HepG2 (cell line): ENCODE results near the gene PAPPA. TPM values are rescaled to one million over a fixed set of nuclear protein-coding genes. Genes with fewer than 3 reads are reported as not detected.

Experiments
- ATAC-seq: fragments of 200-7000 bp; cut with Tn5 transposase; 3 replicates; pipeline ENCODE4 v1.9.1; 2020; ENCODE audit warnings: mild to moderate bottlenecking, moderate library complexity
- BruUV-seq: library from RNA; stranded (reverse); fragments of 400-500 nt; replicated peaks from 2 replicates; lab custom pipeline; 2021; lab: Mats Ljungman, UMichigan
- CTCF ChIA-PET: fragments of 300-600 bp; formaldehyde crosslinking; extraction: SDS; loops from one replicate; lab custom pipeline; 2021; ENCODE audit warnings: low total read pairs, inconsistent platforms, low intra/inter-chr PET ratio; lab: Yijun Ruan, JAX
- POLR2A ChIA-PET: fragments of 350-600 bp; sonication (Branson Sonifier 250); formaldehyde crosslinking; loops from one replicate; lab custom pipeline; 2020; ENCODE audit warnings: antibody characterized with exemption, inconsistent platforms; lab: Yijun Ruan, JAX
- DNase-seq: peaks from one replicate; pipeline ENCODE4 v3.0.0-alpha.2; 2015; ENCODE audit warnings: low spot score
- FAIRE-seq: peaks from 3 replicates; lab custom pipeline; 2011; peaks lifted over from hg19 to GRCh38; lab: Jason Lieb, UNC
- H2AFZ ChIP-seq: one replicate; pipeline ENCODE4 v1.6.1; 2011; ENCODE audit warnings: low read length, inconsistent platforms
- H3K27ac ChIP-seq: fragments of 300-600 bp; 3 replicates; pipeline ENCODE4 v1.8.0; 2011; ENCODE audit warnings: mixed run types, mild to moderate bottlenecking, mixed read lengths, low read length, inconsistent platforms; ENCODE audit not compliant: insufficient read depth; ENCODE audit errors: extremely low read length
- H3K27me3 ChIP-seq, 2 experiments: fragments of 200-600 bp in 1 of 2; 2 replicates in 1 of 2; 3 replicates in 1 of 2; pipeline versions ENCODE4 v1.6.0 to v1.8.0; 2011; ENCODE audit warnings: low read length in 2 of 2, mild to moderate bottlenecking in 2 of 2, moderate library complexity in 2 of 2, inconsistent platforms in 1 of 2; ENCODE audit not compliant: insufficient read depth in 2 of 2, control insufficient read depth in 1 of 2
- H3K36me3 ChIP-seq, 2 experiments: fragments of 200-600 bp in 1 of 2; replicated peaks in 1 of 2; 2 replicates in 1 of 2; 3 replicates in 1 of 2; pipeline versions ENCODE4 v1.5.1 to v1.8.0; 2011; ENCODE audit warnings: low read length in 2 of 2, inconsistent platforms in 1 of 2; ENCODE audit not compliant: insufficient read depth in 2 of 2, control insufficient read depth in 1 of 2
- H3K4me1 ChIP-seq: 2 replicates; pipeline ENCODE4 v1.5.1; 2012; ENCODE audit warnings: low read length, inconsistent platforms; ENCODE audit not compliant: insufficient read depth
- H3K4me2 ChIP-seq: 2 replicates; pipeline ENCODE4 v1.6.0; 2011; ENCODE audit warnings: low read depth, low read length, inconsistent platforms
- H3K4me3 ChIP-seq, 3 experiments: fragments of 200-600 bp in 1 of 3; sonication (generic), shearing (Covaris generic) in 1 of 3; replicated peaks in 1 of 3; 2 replicates each; pipeline ENCODE4 v1.5.1; 2011 to 2016; ENCODE audit warnings: low read length in 3 of 3, inconsistent platforms in 2 of 3, low read depth in 2 of 3, mild to moderate bottlenecking in 2 of 3, control low read depth in 1 of 3, mixed read lengths in 1 of 3; ENCODE audit not compliant: insufficient read depth in 1 of 3
- H3K79me2 ChIP-seq: one replicate; pipeline ENCODE4 v1.6.1; 2011; ENCODE audit warnings: low read length, inconsistent platforms; ENCODE audit not compliant: insufficient read depth
- H3K9ac ChIP-seq: 2 replicates; pipeline ENCODE4 v1.6.0; 2011; ENCODE audit warnings: mild to moderate bottlenecking, low read depth, low read length, inconsistent platforms; ENCODE audit not compliant: insufficient read depth
- H3K9me3 ChIP-seq: 2 replicates; pipeline ENCODE4 v1.5.1; 2012; ENCODE audit warnings: mild to moderate bottlenecking, low read length
- H4K20me1 ChIP-seq: 2 replicates; pipeline ENCODE4 v1.6.0; 2011; ENCODE audit warnings: inconsistent platforms, mild to moderate bottlenecking, low read length, moderate library complexity; ENCODE audit not compliant: insufficient read depth
- HDAC2 ChIP-seq: sonication (generic); formaldehyde crosslinking; IDR thresholded peaks from 2 replicates; pipeline ENCODE4 v1.4.0; 2020; ENCODE audit warnings: missing genetic modification reagents
- MIER2 ChIP-seq: IDR thresholded peaks from 2 replicates; pipeline ENCODE4 v1.6.1; 2016; ENCODE audit warnings: missing biosample characterization, missing genetic modification reagents
- SATB2 ChIP-seq: sonication (generic); formaldehyde crosslinking; IDR thresholded peaks from 2 replicates; pipeline ENCODE4 v1.5.0; 2020; ENCODE audit warnings: missing genetic modification reagents
- STAT5B ChIP-seq: sonication (generic); formaldehyde crosslinking; IDR thresholded peaks from 2 replicates; pipeline ENCODE4 v1.4.0; 2020; ENCODE audit warnings: missing genetic modification reagents
- ZNF121 ChIP-seq: sonication (generic); formaldehyde crosslinking; IDR thresholded peaks from 2 replicates; pipeline ENCODE4 v1.5.0; 2020; ENCODE audit warnings: mild to moderate bottlenecking, missing genetic modification reagents
- ZNF282 ChIP-seq: fragments of 450-650 bp; IDR thresholded peaks from 2 replicates; pipeline ENCODE4 v1.6.1; 2018; ENCODE audit not compliant: partially characterized antibody
- ZSCAN9 ChIP-seq: IDR thresholded peaks from 2 replicates; pipeline ENCODE4 v1.6.1; 2016; ENCODE audit warnings: borderline replicate concordance
- in situ Hi-C: cut with HindIII; loops from 2 replicates; pipeline ENCODE4 v1.10.0; 2017; ENCODE audit warnings: low pct_unique_long_range_greater_than_20kb; ENCODE audit not compliant: extremely low pct_ligation_motif_present
- intact Hi-C: fragments of 100-400 bp; cut with micrococcal nuclease; formaldehyde crosslinking; loops from one replicate; pipeline ENCODE4 v1.10.0; 2022; ENCODE audit not compliant: unreplicated experiment
- polyA plus RNA-seq, 8 experiments: library from polyadenylated mRNA; depleted of rRNA in 3 of 8; stranded (reverse) in 7 of 8; unstranded in 1 of 8; fragments of >200 nt; fragmentation: Illumina TruSeq in 4 of 8; extraction: Trizol in 4 of 8; gene quantifications; 2 replicates each; pipeline versions ENCODE4 v1.2.1 to v1.2.3, GENCODE V29; 2011 to 2016; ENCODE audit warnings: low read depth in 4 of 8, missing spikeins in 1 of 8, mixed read lengths in 1 of 8; ENCODE audit not compliant: insufficient read depth in 1 of 8
- total RNA-seq, 5 experiments: library from RNA; depleted of rRNA; stranded (reverse); fragments of >200 nt; fragmentation: Illumina TruSeq; extraction: Trizol; gene quantifications; 2 replicates each; pipeline ENCODE4 v1.2.3, GENCODE V29; 2016; ENCODE audit warnings: low read depth in 1 of 5
- TF ChIP-seq, protein P1 (sequence below): sonication (generic); formaldehyde crosslinking; IDR thresholded peaks from 2 replicates; pipeline ENCODE4 v1.4.0; 2020; ENCODE audit warnings: missing genetic modification reagents, borderline replicate concordance
- TF ChIP-seq, protein P2 (sequence below): sonication (generic); formaldehyde crosslinking; IDR thresholded peaks from 2 replicates; pipeline ENCODE4 v1.4.0; 2020; ENCODE audit warnings: missing genetic modification reagents
- TF ChIP-seq, protein P3 (sequence below): sonication (generic); formaldehyde crosslinking; IDR thresholded peaks from 2 replicates; pipeline ENCODE4 v1.5.0; 2020; ENCODE audit warnings: mild to moderate bottlenecking, missing genetic modification reagents
- TF ChIP-seq, protein P4 (sequence below), 2 experiments: sonication (generic) in 1 of 2; formaldehyde crosslinking in 1 of 2; IDR thresholded peaks; 2 replicates each; pipeline versions ENCODE4 v1.6.1 to v1.9.0; 2014 to 2022; ENCODE audit warnings: antibody characterized with exemption in 1 of 2, borderline replicate concordance in 1 of 2, inconsistent platforms in 1 of 2, low read depth in 1 of 2, missing genetic modification reagents in 1 of 2

PAPPA gene
- total and polyA plus RNA-seq, 2 of the 13 experiments (the other 11 are each of a cell fraction or from before 2014, with no cell fraction given) = 0.09 to 0.11 TPM

DNA sequence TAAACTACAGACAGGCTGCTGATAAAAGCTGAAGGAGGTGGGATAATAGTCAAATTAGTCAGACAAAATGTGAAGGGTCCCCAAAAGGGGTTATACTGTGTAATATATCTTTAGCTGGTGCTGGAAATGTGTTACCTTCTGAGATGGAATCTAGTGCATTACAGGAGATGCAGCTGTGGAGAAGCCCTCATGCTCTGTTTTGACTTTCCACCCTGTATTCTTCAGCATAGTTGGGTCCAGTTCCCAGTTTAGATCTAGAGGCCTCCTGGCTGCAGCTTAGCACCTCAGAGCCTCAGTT lies 122.6 kb downstream of the PAPPA start:
- Histone ChIP-seq H3K27ac (no peak overlapping the region), H3K4me1 (no peaks in the 10 kb centered on the region), H3K9me3 (no peaks in the 10 kb centered on the region), H2AFZ (no peak overlapping the region), H3K79me2 (no peaks in the 10 kb centered on the region), H4K20me1 (no peaks in the 10 kb centered on the region), H3K4me3 (no peak overlapping the region), H3K27me3 (peaks cover 0 to 5% of the 10 kb centered on the region in 2 experiments; a peak in 1 of 5 replicates), H3K4me2 (no peak overlapping the region), H3K36me3 (no peaks in the 10 kb centered on the region), H3K9ac (no peak overlapping the region)
- ATAC-seq (no peak), DNase-seq (no peak), FAIRE-seq (no peak)
- BruUV-seq = no TSS peak
- intact Hi-C loops = no loop called here
- ChIA-PET POLR2A (no interaction called here), CTCF (no interaction called here)
- in situ Hi-C loops = no loop called here
- TF ChIP-seq STAT5B (CRISPR knock-in tag) (no peak), MIER2 (no peak), ZSCAN9 (CRISPR knock-in tag) (no peak), ZNF121 (CRISPR knock-in tag) (no peak), ZNF282 (no peak), HDAC2 (no peak), SATB2 (CRISPR knock-in tag) (no peak)
- TF ChIP-seq, protein P1, sequence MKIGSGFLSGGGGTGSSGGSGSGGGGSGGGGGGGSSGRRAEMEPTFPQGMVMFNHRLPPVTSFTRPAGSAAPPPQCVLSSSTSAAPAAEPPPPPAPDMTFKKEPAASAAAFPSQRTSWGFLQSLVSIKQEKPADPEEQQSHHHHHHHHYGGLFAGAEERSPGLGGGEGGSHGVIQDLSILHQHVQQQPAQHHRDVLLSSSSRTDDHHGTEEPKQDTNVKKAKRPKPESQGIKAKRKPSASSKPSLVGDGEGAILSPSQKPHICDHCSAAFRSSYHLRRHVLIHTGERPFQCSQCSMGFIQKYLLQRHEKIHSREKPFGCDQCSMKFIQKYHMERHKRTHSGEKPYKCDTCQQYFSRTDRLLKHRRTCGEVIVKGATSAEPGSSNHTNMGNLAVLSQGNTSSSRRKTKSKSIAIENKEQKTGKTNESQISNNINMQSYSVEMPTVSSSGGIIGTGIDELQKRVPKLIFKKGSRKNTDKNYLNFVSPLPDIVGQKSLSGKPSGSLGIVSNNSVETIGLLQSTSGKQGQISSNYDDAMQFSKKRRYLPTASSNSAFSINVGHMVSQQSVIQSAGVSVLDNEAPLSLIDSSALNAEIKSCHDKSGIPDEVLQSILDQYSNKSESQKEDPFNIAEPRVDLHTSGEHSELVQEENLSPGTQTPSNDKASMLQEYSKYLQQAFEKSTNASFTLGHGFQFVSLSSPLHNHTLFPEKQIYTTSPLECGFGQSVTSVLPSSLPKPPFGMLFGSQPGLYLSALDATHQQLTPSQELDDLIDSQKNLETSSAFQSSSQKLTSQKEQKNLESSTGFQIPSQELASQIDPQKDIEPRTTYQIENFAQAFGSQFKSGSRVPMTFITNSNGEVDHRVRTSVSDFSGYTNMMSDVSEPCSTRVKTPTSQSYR = no peak
- TF ChIP-seq, protein P2, sequence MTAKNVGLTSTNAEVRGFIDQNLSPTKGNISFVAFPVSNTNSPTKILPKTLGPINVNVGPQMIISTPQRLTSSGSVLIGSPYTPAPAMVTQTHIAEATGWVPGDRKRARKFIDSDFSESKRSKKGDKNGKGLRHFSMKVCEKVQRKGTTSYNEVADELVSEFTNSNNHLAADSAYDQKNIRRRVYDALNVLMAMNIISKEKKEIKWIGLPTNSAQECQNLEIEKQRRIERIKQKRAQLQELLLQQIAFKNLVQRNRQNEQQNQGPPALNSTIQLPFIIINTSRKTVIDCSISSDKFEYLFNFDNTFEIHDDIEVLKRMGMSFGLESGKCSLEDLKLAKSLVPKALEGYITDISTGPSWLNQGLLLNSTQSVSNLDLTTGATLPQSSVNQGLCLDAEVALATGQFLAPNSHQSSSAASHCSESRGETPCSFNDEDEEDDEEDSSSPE (CRISPR knock-in tag) = no peak
- TF ChIP-seq, protein P3, sequence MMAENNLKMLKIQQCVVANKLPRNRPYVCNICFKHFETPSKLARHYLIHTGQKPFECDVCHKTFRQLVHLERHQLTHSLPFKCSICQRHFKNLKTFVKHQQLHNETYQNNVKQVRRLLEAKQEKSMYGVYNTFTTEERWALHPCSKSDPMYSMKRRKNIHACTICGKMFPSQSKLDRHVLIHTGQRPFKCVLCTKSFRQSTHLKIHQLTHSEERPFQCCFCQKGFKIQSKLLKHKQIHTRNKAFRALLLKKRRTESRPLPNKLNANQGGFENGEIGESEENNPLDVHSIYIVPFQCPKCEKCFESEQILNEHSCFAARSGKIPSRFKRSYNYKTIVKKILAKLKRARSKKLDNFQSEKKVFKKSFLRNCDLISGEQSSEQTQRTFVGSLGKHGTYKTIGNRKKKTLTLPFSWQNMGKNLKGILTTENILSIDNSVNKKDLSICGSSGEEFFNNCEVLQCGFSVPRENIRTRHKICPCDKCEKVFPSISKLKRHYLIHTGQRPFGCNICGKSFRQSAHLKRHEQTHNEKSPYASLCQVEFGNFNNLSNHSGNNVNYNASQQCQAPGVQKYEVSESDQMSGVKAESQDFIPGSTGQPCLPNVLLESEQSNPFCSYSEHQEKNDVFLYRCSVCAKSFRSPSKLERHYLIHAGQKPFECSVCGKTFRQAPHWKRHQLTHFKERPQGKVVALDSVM (CRISPR knock-in tag) = no peak
- TF ChIP-seq, protein P4, sequence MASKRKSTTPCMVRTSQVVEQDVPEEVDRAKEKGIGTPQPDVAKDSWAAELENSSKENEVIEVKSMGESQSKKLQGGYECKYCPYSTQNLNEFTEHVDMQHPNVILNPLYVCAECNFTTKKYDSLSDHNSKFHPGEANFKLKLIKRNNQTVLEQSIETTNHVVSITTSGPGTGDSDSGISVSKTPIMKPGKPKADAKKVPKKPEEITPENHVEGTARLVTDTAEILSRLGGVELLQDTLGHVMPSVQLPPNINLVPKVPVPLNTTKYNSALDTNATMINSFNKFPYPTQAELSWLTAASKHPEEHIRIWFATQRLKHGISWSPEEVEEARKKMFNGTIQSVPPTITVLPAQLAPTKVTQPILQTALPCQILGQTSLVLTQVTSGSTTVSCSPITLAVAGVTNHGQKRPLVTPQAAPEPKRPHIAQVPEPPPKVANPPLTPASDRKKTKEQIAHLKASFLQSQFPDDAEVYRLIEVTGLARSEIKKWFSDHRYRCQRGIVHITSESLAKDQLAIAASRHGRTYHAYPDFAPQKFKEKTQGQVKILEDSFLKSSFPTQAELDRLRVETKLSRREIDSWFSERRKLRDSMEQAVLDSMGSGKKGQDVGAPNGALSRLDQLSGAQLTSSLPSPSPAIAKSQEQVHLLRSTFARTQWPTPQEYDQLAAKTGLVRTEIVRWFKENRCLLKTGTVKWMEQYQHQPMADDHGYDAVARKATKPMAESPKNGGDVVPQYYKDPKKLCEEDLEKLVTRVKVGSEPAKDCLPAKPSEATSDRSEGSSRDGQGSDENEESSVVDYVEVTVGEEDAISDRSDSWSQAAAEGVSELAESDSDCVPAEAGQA (IDR thresholded peaks at IDR 0.05; ENCODE audit: low read depth) = no peak
- TF ChIP-seq, protein P4 (CRISPR knock-in tag; IDR thresholded peaks at IDR 0.05; ENCODE audit: borderline replicate concordance) = no peak
